Activated CD4-positive, alpha-beta T cell treated with anti-CD3 and anti-CD28 coated beads, Interleukin-2, Interleukin-4, amounts not matched to agents 100 ng/mL and 50 ng/mL, durations not matched to agents 16 hours and 8 hours (primary cell): ENCODE results near the gene NFIA.

Experiments
- DNase-seq: peaks from one replicate; pipeline ENCODE4 v3.0.0-alpha.2; 2020; ENCODE audit warnings: low spot score

The NFIA gene

DNA sequence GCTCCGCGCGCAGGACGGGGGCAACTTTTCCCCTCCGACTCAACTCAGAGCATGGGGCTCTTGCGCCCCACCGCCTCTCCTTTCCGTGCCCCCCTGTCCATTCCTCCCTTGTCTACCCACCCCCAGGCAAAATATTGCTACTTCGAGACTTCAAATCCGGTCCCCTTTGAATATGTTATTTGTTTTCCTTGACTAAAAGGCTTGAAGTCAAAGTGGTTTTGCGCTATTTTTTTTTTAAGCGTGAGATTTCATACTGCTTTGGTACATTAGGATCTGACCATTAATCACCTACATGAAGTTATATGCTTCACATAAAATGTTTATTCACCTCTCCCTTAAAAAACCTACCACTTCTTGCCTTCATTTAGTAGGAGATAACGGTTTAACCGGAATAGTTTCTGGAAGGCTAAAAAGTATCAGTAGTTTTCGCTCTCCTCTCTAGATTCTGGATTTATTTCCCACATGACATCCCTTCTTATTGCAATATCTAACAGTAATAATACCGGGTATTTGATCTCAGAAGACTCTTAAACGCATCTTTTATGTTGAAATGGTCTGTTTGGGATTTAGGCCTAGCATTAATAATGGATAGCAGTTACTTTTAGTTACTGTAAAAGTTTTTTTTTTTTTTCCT, 1.6 kb downstream of the NFIA start:
- DNase-seq = no peak

DNA sequence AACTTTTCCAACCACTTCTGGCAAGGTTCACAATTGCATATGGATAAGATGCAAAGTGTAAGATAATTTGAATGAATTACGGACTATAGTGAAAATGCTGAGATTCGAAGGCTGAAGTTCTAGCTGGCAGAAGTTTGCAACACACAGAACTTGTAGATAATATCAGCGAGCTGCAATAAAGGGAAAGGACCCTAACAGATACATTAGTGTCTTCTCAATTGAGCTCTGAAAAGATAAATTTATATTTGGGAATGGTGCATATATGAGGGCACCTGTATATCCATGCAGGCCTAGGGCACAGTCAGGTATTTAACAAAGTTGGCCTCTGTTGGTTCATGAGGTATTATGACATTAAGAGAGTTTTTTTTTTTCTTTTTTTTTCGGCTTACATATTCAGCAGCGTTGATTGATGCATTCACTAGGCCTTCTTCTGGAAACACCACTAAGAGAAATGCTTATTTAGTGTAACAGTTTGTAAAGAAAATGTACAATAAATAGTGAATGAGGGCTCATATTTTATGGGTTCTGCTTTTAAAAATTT, 2.2 kb downstream of the NFIA start:
- no peak for DNase-seq

DNA sequence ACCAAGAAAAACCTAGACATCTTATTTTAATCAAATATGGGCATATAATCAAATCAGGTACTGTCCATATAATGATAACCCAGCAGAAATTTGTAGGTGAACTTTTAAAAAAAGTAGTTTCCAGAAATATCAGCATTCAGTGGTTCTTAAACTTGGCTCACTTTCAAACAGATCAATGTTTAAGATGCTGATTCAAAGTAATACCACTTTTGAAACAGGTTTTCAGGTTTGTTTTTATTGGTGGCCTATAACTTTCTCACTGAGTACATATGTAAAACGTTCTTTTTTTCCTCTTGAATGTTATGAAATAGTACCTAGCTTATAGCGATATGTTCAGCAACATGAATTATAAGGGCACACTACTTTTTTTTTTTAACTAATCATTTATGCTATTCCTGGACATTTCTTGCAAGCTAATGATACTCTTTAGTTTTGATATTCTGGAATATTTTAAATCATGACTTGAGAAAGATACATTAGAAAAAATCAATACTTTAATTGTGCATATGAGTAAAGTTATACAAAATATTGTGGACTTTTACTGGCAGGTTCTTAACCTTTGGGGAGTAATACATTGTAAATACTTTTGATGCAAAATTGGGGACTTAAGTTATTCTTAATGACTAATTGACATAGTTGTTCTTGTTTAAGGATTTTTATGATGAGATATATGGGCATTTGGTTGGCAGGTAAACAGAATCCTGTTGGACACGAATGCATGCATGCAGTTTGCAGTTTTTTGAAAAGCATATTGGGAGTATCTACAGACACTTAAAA, 3.0 kb downstream of the NFIA start:
- DNase-seq = no peak

DNA sequence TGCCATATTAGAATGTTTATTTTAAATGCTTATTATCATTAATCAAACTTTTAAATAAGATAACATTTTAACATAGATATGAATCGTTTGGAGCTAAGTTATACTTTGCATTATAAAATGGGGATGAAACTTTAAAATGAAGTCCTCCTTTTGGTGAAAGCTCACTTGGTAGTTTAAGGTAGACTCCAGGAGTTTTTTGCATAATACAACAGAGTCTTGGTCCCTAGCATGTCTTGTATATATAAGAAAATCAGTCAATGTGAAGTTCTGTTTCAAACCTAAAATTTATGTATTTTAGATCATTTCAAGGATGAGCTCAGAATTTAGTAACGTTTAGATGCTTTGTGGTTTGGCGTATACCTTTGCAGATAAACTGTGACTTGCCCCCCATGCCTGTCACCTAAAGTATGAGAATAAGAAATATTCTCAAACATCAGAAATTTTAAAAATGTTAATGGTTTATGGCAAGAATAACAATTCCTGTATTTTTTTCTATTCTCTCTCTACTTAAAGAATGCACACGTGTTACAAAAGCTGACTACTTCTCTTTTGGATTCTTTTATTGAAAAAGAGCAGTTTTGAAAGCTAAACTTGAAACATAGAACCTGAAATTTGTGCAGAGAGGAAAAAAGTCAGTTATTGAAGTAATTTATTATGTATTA, 3.8 kb downstream of the NFIA start:
- no peak for DNase-seq

DNA sequence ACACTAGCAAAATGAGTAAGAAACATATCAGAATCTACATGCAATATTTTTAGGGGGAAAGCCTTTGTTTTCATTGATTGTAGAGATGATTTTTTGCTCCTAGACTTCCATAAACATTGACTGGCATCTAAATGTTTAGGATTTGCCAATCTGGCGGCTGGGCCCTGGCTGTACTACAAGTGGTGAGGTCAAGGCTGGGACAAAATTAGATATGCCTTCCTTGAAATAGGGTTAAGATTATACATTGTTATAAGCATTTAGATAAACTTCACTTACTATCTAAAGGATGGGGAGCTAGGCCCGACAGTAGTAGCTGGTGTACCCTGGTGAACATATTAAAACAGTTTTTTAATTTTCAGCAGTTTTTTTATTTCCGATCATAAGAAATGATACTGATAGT, 5.2 kb downstream of the NFIA start:
- DNase-seq = no peak

DNA sequence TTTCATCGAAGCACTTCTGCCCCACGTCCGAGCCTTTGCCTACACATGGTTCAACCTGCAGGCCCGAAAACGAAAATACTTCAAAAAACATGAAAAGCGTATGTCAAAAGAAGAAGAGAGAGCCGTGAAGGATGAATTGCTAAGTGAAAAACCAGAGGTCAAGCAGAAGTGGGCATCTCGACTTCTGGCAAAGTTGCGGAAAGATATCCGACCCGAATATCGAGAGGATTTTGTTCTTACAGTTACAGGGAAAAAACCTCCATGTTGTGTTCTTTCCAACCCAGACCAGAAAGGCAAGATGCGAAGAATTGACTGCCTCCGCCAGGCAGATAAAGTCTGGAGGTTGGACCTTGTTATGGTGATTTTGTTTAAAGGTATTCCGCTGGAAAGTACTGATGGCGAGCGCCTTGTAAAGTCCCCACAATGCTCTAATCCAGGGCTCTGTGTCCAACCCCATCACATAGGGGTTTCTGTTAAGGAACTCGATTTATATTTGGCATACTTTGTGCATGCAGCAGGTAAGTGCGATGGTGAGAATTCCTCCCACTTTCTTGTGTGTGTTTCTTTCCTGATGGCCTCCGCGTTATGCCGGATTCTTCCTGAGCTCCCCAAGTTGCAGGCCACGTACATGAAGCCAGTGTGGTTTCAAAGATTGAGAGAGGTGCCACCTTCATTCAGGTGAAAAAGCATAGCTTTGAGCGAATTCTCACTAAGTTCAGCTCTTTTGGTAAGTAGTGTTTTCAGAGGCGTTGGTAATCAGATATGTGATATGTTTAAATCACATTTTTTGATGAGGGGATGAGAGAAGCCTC, 6.0 kb downstream of the NFIA start:
- DNase-seq = no peak

DNA sequence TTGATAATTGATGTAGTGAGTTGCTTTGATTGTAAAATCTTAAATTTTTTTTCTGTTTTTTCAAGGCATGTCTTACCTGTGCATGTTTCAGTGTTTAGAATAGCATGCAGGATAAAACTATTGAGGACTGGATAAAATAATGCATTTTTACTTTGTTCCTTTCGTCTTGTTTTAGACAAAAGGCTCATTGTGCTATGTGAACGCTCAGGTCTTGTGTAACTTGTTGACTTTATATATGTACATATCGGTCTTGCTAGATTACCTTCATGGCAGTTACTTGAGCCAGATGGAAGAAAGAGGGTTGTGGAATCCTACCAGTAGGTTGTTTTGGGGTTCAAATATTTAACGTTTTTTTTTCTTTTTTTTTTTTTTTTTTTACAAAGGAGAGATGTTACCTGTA, 7.0 kb downstream of the NFIA start:
- no peak for DNase-seq

DNA sequence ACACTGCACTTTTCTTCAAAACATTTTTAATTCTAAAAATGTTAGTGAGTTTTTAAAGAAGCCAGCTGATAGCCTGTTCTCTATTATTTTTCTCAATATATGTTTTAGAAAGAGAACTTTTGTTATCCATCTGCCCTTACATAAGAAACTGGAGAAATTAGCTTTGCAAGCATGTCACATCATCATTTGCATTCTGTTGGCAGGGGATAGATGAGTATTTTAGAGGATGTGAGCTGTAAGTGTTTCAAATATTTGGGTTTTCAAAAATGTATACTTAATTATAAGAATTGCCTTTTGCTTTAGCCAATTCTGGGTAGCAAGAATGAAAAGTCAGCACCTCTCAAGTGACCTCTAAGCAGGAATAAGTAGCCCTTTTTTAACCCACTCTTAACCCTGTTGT, 7.4 kb downstream of the NFIA start:
- DNase-seq = no peak

DNA sequence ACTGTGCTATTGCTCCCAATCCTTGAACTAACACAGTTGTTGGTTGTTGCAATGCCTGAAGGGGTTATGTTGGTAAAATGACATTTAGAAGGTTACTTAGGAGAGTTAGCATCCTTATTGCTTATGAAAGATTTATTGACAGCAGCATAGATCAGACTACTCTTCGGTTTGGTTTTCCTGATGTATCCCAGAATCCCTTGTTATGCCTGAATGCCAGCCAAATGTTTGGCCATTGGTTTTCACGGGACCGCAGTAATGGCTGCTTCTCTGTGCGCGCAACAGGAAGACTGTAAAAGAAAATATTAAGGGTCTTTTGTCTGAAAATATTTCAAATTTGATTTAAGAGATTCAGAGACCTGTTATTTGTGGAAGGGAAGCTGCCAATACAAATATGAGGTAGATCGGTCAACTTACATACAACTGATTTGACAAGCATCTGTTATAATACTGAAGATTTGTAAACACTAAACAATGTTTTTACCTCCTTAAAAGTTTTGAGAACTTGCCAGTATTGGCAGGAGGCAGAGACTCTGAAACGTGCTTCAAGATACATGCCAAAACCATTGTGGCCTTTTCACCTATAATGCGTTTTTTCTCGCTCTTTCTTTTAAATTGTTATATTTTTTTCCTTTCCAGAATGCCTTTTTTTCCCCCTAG, 8.3 kb downstream of the NFIA start:
- no peak for DNase-seq

DNA sequence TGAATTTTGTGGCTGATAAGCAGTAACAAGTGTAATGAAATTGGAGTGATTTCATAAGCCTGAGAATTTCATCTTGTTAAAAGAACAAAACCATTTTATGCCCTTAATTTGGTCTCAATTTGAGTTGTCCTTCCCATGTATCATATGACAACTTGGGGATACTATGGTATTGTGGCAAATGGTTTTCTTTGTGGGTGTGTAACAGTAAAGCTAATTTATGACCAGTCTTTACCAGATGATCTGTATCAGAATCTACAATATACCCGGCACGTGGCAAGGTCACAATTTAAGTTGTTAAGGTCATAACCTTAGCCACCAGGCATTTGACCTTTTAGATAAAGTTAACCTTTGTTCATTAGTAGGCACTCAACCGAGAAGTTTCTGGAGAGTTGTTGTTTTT, 9.1 kb downstream of the NFIA start:
- no peak for DNase-seq

DNA sequence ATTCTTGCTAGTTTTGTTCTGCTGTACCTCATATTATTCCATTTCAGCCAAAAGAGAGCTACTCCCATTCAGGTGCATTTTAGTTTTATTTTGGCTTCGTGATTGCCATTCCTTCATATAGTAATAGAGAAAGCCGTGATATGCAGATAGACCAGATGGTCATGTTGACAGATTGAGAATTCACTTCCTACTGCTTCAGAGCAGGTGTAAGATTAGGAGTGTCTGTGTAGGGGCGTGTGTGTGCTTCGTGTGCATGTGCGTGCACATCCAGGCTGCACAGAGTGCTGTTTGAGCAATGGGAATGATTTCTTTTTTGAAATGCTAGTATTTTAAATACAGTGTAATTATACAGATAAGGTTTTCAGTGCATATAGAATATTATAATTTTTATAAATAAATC, 10.3 kb downstream of the NFIA start:
- DNase-seq = no peak

DNA sequence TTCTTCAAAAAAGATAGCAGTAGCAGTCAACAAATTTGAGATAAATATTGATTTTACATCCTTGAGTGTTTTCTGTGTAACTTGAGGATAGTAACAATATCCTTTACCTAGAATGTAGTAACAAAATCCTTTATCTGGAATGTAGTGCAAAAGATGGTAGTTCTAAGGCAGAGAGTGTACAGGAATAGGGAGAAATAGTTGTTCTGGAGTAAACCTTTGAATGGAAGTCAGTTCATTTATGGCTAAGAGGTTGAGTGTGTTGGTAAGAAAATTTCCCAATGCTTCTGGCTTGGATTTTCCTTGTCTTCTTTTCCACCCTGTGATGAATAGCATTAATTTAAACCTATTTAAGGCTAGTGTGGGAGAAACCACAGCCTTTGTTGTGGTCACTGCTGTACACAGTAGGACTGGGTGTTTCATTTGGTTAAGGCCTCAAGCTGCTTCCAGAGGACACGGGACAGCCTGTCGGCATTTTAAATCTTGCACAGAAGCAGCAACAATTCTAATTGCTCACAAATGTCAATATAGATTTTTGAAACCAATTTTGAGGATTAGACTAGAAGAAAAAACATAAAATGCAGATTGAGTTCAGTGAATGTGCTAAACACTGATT, 11.3 kb downstream of the NFIA start:
- no peak for DNase-seq

DNA sequence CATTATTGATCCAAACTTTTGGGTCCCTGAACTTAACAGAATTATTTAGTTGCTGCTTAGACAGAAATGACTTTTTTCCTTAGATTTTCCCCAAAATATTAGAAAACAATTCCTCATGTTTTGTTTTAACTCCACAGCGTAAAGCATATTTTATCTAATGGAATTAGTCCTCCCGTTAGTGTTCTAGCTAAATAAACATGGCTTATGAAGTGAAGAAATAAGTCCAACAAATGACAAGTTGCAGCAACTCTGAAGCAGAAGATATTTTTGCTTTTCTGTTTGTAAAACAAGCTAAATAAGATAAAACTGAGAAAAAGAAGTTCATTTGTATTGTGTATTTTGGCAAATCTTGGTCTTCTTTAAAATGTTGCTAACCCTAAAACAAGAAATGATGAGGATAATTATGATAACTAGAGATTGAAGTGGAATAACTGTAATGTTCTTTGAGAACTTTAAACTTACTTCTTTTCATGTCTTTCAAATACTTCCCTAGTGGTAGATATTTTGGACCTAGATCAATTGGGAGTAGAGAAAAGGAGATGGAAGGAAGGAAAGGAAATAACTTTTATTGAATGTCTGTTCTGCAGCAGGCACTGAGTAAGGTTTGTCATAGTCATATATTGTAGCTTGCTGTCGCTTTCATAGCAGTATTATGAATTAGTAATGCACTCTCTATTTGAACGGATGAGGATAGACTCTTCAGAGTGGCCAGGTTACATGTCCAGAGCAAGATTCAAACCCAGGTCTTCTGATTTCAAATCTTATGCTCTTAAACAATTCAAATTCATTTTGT, 12.5 kb downstream of the NFIA start:
- DNase-seq = no peak

DNA sequence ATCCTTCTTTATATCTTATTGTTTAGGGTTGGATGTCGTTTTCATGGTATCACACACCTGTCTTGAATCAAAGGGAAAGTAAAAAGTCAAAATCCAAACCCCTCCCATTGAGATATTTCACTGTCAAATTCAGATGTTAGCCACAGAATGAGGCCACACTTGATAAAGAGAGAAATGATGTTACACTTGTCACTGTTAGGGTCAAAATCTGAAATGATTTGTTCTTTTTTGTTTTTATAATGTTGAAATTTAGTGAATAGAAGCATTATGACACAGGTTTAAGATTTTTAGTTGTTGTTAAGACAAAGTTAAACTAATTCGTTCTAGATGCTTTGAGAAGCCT, 13.1 kb downstream of the NFIA start:
- DNase-seq = no peak

DNA sequence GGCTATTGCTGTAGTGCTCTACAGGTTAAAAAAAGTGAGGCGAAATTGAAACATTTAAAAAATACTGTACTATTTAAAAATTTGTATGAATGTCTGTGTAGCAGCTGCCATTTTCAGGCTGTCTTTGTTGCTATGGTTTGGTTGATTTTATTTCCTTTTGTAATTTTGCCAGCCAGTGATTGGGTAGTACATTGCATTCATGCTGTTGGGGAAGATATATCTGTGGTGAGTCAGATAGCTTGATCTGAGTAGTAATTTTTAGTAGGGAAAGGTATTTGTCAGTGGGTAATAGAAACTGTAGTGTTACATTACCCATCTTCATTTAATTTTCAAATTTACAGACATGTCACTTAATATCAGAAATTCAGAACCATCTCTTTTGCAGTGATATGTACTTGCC, 15.0 kb downstream of the NFIA start:
- no peak for DNase-seq

DNA sequence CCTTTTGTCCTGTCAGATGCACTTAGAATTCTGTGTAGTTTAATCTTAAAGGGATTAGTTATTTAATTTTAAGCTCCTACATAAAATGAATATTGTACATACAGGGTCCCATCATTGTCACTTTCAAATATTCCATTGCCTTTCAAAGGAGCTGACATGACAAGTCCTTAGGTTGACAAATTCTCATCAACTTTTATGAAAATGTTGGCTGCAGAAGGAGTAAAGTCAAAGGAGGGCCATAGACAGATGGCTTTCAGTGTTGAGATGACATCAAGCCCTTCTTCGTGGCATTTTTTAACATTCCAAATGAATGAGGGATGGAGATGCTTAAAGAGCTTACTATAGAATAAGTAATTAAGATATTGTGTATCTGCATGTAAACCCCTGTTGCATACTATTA, 15.4 kb downstream of the NFIA start:
- DNase-seq = no peak

DNA sequence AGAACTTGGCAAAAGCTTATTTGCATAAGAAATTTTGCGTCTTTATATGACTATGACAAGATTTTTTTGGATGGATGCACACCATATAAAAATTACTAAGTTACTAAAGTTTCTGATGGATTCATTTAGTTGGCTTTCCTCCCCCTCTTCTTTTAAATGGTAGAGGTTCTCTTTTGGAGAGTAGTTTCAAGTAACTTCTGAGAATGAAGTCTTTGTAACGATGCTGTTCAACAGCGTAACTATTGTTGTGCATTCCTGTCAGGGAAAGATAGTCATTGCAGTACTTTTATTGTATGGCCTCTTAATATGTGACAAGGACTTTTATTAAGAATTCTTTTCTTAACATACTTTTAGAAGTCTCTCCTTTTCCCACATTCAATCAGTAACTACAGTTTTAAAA, 16.0 kb downstream of the NFIA start:
- no peak for DNase-seq

DNA sequence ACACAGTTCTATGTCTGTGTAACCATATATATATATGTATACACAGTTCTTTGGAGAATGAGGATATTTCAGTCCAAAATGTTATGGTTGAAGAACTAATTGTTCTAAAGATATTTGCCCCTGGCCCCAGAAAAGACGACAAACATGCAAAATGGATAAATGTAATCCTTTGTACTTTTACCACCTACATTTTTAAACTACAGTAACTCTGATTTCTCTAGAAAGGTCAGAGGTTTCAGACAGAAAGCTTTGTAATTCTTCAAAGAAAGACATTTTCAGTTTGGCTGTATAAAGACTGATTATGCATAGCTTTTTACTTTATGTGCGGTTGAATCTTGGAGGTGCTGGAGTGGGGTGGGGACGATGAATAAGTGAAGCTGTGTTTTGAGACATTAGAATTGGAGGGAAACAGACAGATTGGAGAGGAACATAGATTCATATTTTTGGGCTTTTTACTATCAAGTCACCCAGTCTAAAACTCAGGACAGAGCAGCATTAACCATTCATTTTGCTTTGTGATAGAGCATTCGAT, 16.6 kb downstream of the NFIA start:
- DNase-seq = no peak

DNA sequence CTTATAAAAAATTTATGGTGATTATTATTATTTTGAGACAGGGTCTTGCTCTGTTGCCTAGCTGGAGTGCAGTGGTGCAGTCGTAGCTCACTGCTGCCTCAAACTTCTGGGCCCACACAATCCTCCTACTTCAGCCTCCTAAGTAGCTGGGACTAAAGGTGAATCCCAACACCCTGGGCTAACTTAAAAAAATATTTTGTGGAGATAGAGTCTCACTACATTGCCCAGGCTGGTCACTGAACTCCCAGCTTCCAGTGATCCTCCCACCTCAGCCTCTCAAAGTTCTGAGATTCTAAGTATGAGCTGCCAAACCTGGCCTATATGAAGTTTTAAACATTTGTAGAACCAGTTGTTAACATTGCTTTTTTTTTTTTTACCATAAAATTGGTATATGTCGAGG, 18.2 kb downstream of the NFIA start:
- DNase-seq = no peak

DNA sequence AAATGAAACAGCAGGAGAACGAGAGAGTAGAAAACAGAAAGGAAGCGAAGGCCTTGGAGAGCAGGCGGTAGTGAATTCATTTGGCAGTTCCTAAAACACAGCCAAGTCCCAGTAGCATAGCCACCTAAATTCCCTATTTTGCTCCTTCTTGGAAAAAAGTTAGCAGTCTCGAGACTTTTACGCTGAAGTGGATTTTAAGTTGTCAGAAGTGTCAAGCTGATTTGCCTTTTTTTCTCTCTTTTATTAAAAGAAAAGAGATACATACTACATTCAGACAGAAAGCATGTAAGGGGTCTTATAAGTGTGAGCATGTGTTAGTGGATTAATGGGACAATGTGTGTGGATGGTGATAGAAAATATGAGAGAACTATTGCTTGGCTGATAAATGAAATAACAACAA, 19.2 kb downstream of the NFIA start:
- no peak for DNase-seq
